Smooth muscle cell (in vitro differentiated cells): Measurements from ENCODE around the gene C6orf15. TPM values are rescaled to one million over a fixed set of nuclear protein-coding genes. Genes with fewer than 3 reads are reported as not detected.

Experiments used
- DNase-seq: peaks from one replicate; lab custom pipeline; 2025; ENCODE audit not compliant: unreplicated experiment; lab: John Stamatoyannopoulos, UW
- H2AFZ ChIP-seq: fragments of 200-600 bp; sonication (generic); 2 replicates; pipeline ENCODE4 v1.6.0; 2016; ENCODE audit warnings: antibody characterized with exemption, low read depth, mild to moderate bottlenecking
- H3F3A ChIP-seq: fragments of 200-600 bp; sonication (generic); 2 replicates; pipeline ENCODE4 v1.6.0; 2017; ENCODE audit warnings: antibody characterized with exemption, low read depth
- H3K27ac ChIP-seq: fragments of 200-600 bp; sonication (generic); 2 replicates; pipeline ENCODE4 v1.5.1; 2016; ENCODE audit warnings: low read depth, mild to moderate bottlenecking
- H3K27me3 ChIP-seq: fragments of 200-600 bp; sonication (generic); 2 replicates; pipeline ENCODE4 v1.6.1; 2016; ENCODE audit warnings: low read depth, mild to moderate bottlenecking
- H3K36me3 ChIP-seq: fragments of 200-600 bp; sonication (generic); 2 replicates; pipeline ENCODE4 v1.5.1; 2016; ENCODE audit warnings: low read depth
- H3K4me1 ChIP-seq: fragments of 200-600 bp; sonication (generic); 2 replicates; pipeline ENCODE4 v1.5.1; 2016; ENCODE audit warnings: low read depth
- H3K4me2 ChIP-seq: fragments of 200-600 bp; sonication (generic); 2 replicates; pipeline ENCODE4 v1.6.0; 2016; ENCODE audit warnings: mild to moderate bottlenecking
- H3K4me3 ChIP-seq: fragments of 200-600 bp; sonication (generic); 2 replicates; pipeline ENCODE4 v1.5.1; 2016; ENCODE audit warnings: mild to moderate bottlenecking
- H3K79me2 ChIP-seq: fragments of 200-600 bp; sonication (generic); 2 replicates; pipeline ENCODE4 v1.6.0; 2016; ENCODE audit warnings: low read depth, mild to moderate bottlenecking
- H3K9ac ChIP-seq: fragments of 200-600 bp; sonication (generic); 2 replicates; pipeline ENCODE4 v1.6.0; 2016; ENCODE audit warnings: low read depth
- H3K9me3 ChIP-seq: fragments of 200-600 bp; sonication (generic); replicated peaks from 2 replicates; pipeline ENCODE4 v1.5.1; 2016; ENCODE audit warnings: low read depth
- H4K20me1 ChIP-seq: fragments of 200-600 bp; sonication (generic); 2 replicates; pipeline ENCODE4 v1.6.0; 2016; ENCODE audit warnings: low read depth
- CTCF ChIP-seq: fragments of 200-600 bp; sonication (generic); IDR thresholded peaks from 2 replicates; pipeline ENCODE4 v1.5.1; 2017; ENCODE audit warnings: borderline replicate concordance, mild to moderate bottlenecking, antibody characterized with exemption; ENCODE audit not compliant: insufficient read depth, poor library complexity, severe bottlenecking
- whole genome bisulfite sequencing: methylation state at CpG from one replicate; pipeline ENCODE4 v1.1.7; 2016; ENCODE audit warnings: low lambda C conversion rate; 5-methylcytosine and 5-hydroxymethylcytosine counted together
- polyA plus RNA-seq: library from polyadenylated mRNA; unstranded; fragments of >200 nt; fragmentation: Nextera tagmentation; extraction: Ambion mirVana; gene quantifications from 2 replicates; pipeline ENCODE4 v1.2.1, GENCODE V29; 2016
- total RNA-seq: library from RNA; depleted of rRNA; stranded (reverse); fragments of >200 nt; gene quantifications from 2 replicates; pipeline ENCODE4 v1.2.3, GENCODE V29; 2014

The C6orf15 gene
- total and polyA plus RNA-seq, 2 experiments from 2014 or later = 0.94 to 1.5 TPM

GRCh38 chr6:31140643-31141042 lies 28.3 kb upstream of the C6orf15 start:
- H3F3A ChIP-seq = no peaks in the 10 kb centered on the region
- peaks cover 8% of the 10 kb centered on the region for H3K4me1 ChIP-seq
- no peak for TF ChIP-seq CTCF
- H3K9ac ChIP-seq = no peak overlapping the region
- no peak for DNase-seq
- H3K4me2 ChIP-seq = no peak overlapping the region
- no peaks in the 10 kb centered on the region for H3K27me3 ChIP-seq
- no peak overlapping the region for H3K27ac ChIP-seq
- no peaks in the 10 kb centered on the region for H4K20me1 ChIP-seq
- no peaks in the 10 kb centered on the region for H3K36me3 ChIP-seq
- no peaks in the 10 kb centered on the region for H3K9me3 ChIP-seq
- no peaks in the 10 kb centered on the region for H3K79me2 ChIP-seq
- H2AFZ ChIP-seq = no peak overlapping the region
- WGBS = 88% methylated on average over 15 of the region's 15 CpGs
- H3K4me3 ChIP-seq = no peak overlapping the region

- Histone ChIP-seq H3K9me3 (no peaks in the 10 kb centered on the region), H3K9ac (no peak overlapping the region), H4K20me1 (no peaks in the 10 kb centered on the region), H3K79me2 (no peaks in the 10 kb centered on the region), H3K4me2 (no peak overlapping the region), H3F3A (no peaks in the 10 kb centered on the region), H3K36me3 (no peaks in the 10 kb centered on the region), H3K4me1 (peaks cover 8% of the 10 kb centered on the region), H3K27ac (no peak overlapping the region), H2AFZ (no peak overlapping the region), H3K4me3 (no peak overlapping the region), H3K27me3 (no peaks in the 10 kb centered on the region)
- DNase-seq = no peak
- TF ChIP-seq CTCF = no peak
- WGBS = 16% methylated on average over 4 of the region's 4 CpGs
Observed at GRCh38 chr6:31139599-31139998, 27.2 kb upstream of the C6orf15 start.

- H3K27ac ChIP-seq = no peak within 1 kb of the TSS
- no peak within 1 kb of the TSS for H3K9ac ChIP-seq
- no peaks in the 10 kb centered on the region for H4K20me1 ChIP-seq
- H3K4me2 ChIP-seq = peak within 1 kb of the TSS; percentile 82
- no peak within 1 kb of the TSS for H3K4me3 ChIP-seq
- no peak for DNase-seq
- H3K4me1 ChIP-seq = peaks cover 8% of the 10 kb centered on the region
- no peaks in the 10 kb centered on the region for H3K79me2 ChIP-seq
- H3F3A ChIP-seq = no peaks in the 10 kb centered on the region
- H3K27me3 ChIP-seq = no peaks in the 10 kb centered on the region
- no peak for TF ChIP-seq CTCF
- no peak within 1 kb of the TSS for H2AFZ ChIP-seq
- 68% methylated on average over 4 of the region's 4 CpGs for WGBS
- no peaks in the 10 kb centered on the region for H3K9me3 ChIP-seq
- H3K36me3 ChIP-seq = no peaks in the 10 kb centered on the region
Observed at GRCh38 chr6:31138982-31139381, 26.6 kb upstream of the C6orf15 start, which contains the start of gene PSORS1C2. TSS of gene PSORS1C2 (minus strand) at chr6:31139066. CDS start at chr6:31139026, 40 bp downstream.

- Histone ChIP-seq H3K79me2 (no peaks in the 10 kb centered on the region), H3K4me2 (no peak overlapping the region), H3K4me1 (no peaks in the 10 kb centered on the region), H3K27me3 (no peaks in the 10 kb centered on the region), H3F3A (no peaks in the 10 kb centered on the region), H3K9me3 (no peaks in the 10 kb centered on the region), H3K27ac (no peak overlapping the region), H3K9ac (no peak overlapping the region), H2AFZ (no peak overlapping the region), H3K4me3 (no peak overlapping the region), H3K36me3 (no peaks in the 10 kb centered on the region), H4K20me1 (no peaks in the 10 kb centered on the region)
- DNase-seq = no peak
- 96% methylated on average over 10 of the region's 10 CpGs for WGBS
- no peak for TF ChIP-seq CTCF
Observed at GRCh38 chr6:31135710-31136109, 23.3 kb upstream of the C6orf15 start.
